SK-N-SH (cell line): ENCODE measurements around the gene NEDD8.

Source experiments
- CTCF ChIP-seq: fragments of 200-600 bp; sonication (generic); IDR thresholded peaks from 2 replicates; pipeline ENCODE4 v1.6.1; 2017; ENCODE audit warnings: antibody characterized with exemption, mild to moderate bottlenecking, moderate library complexity
- EZH2phosphoT487 ChIP-seq: fragments of 200-600 bp; sonication (generic); IDR thresholded peaks from 2 replicates; pipeline ENCODE4 v1.6.1; 2017; ENCODE audit warnings: low read depth, mixed run types, mild to moderate bottlenecking, antibody characterized with exemption, moderate library complexity, borderline replicate concordance
- TAF1 ChIP-seq: IDR thresholded peaks from 2 replicates; pipeline ENCODE4 v1.6.1; 2012; ENCODE audit warnings: low read depth, mild to moderate bottlenecking, low read length, moderate library complexity, borderline replicate concordance
- USF2 ChIP-seq: fragments of 150-350 bp; IDR thresholded peaks from 2 replicates; pipeline ENCODE4 v1.6.1; 2017; ENCODE audit warnings: antibody characterized with exemption, low read length, low read depth, borderline replicate concordance

- TF ChIP-seq USF2 = no peak
- TF ChIP-seq TAF1 = peak; percentile 28; the same call in 1 of the 2 replicates
- no peak for TF ChIP-seq CTCF
- no peak for TF ChIP-seq EZH2phosphoT487
Observed at GRCh38 chr14:24232645-24233537, 724 bp upstream of the NEDD8 start, which contains the start of gene GMPR2.
